HL-60 (cell line): ENCODE results near the gene C6orf136.

ENCODE experiments used
- DNase-seq, 2 experiments: peaks; one replicate each; pipeline ENCODE4 v3.0.0-alpha.2; 2010 to 2020; ENCODE audit warnings: low read depth in 1 of 2, low spot score in 1 of 2
- H3K27ac ChIP-seq: fragments of 250-450 bp; sonication (Bioruptor Pico); replicated peaks from 2 replicates; pipeline ENCODE4 v1.5.1; 2020; ENCODE audit warnings: mild to moderate bottlenecking, moderate library complexity
- H3K27me3 ChIP-seq: fragments of 250-450 bp; sonication (Bioruptor Pico); 2 replicates; pipeline ENCODE4 v1.5.1; 2021; ENCODE audit warnings: mild to moderate bottlenecking, moderate library complexity; ENCODE audit not compliant: insufficient read depth, poor library complexity, severe bottlenecking
- H3K4me3 ChIP-seq: replicated peaks from 2 replicates; pipeline ENCODE4 v1.5.1; 2011; ENCODE audit warnings: mild to moderate bottlenecking, control low read depth, low read length; ENCODE audit not compliant: insufficient read depth
- GABPA ChIP-seq: IDR thresholded peaks from 2 replicates; pipeline ENCODE4 v1.6.1; 2012; ENCODE audit warnings: low read depth
- POLR2AphosphoS5 ChIP-seq: IDR thresholded peaks from 2 replicates; pipeline ENCODE4 v1.6.1; 2012; ENCODE audit warnings: low read depth
- SPI1 ChIP-seq: IDR thresholded peaks from 2 replicates; pipeline ENCODE4 v1.6.1; 2012; ENCODE audit warnings: low read depth, mild to moderate bottlenecking, borderline replicate concordance
- TF ChIP-seq, protein P1 (sequence below): IDR thresholded peaks from one replicate; pipeline ENCODE4 v1.5.1; 2011; ENCODE audit warnings: low read length, control low read depth, inconsistent platforms; ENCODE audit not compliant: insufficient read depth
- TF ChIP-seq, protein P2 (sequence below): IDR thresholded peaks from 2 replicates; pipeline ENCODE4 v1.6.1; 2012; ENCODE audit warnings: low read depth; ENCODE audit not compliant: insufficient replicate concordance

The C6orf136 gene

DNA sequence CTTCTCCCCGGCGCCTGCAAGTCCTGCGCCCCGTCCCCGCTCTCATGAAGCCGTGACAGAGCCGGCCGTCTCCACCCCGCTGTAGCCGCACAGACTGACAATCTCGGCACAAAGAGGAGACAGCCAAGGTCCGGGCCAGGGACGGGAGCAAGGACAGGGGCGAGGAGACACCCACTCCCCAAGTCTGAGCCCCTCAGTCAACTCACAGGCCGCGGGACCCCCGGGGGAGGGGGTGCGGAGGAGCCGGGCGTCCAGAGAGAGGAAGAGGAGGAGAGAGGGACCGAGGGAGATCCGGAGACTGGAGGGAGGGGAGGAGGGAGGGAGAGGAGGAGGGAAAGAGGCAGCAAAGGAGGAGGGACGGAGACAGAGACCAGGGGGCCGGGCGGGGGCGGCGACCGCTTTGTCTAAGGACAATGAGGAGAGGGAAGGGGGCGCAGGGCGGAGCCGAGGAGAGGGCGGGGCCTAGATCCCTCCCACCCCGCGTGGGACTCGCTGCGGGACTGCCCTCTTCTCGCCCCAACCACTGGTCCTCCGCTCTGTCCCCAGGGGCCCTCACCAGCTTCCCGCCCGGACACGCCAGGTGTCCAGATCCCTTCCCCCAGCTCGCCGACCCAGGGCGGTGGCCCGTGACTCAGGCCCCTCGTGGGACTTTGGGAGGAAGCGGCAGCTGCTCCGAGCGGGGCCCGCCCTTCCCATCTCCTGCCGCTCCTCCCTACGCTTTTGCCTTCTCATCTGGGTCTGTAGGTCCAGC lies 40.1 kb downstream of the C6orf136 start:
- Histone ChIP-seq H3K4me3 (peak overlapping the region; percentile 60), H3K27me3 (no peaks in the 10 kb centered on the region), H3K27ac (peak overlapping the region; percentile 94)
- DNase-seq, result peak; percentile 85 to 99
- TF ChIP-seq, protein P1, sequence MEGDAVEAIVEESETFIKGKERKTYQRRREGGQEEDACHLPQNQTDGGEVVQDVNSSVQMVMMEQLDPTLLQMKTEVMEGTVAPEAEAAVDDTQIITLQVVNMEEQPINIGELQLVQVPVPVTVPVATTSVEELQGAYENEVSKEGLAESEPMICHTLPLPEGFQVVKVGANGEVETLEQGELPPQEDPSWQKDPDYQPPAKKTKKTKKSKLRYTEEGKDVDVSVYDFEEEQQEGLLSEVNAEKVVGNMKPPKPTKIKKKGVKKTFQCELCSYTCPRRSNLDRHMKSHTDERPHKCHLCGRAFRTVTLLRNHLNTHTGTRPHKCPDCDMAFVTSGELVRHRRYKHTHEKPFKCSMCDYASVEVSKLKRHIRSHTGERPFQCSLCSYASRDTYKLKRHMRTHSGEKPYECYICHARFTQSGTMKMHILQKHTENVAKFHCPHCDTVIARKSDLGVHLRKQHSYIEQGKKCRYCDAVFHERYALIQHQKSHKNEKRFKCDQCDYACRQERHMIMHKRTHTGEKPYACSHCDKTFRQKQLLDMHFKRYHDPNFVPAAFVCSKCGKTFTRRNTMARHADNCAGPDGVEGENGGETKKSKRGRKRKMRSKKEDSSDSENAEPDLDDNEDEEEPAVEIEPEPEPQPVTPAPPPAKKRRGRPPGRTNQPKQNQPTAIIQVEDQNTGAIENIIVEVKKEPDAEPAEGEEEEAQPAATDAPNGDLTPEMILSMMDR, result no peak
- TF ChIP-seq GABPA, result no peak
- TF ChIP-seq POLR2AphosphoS5, result peak; percentile 47; the same call in 1 of the 2 replicates
- TF ChIP-seq, protein P2, sequence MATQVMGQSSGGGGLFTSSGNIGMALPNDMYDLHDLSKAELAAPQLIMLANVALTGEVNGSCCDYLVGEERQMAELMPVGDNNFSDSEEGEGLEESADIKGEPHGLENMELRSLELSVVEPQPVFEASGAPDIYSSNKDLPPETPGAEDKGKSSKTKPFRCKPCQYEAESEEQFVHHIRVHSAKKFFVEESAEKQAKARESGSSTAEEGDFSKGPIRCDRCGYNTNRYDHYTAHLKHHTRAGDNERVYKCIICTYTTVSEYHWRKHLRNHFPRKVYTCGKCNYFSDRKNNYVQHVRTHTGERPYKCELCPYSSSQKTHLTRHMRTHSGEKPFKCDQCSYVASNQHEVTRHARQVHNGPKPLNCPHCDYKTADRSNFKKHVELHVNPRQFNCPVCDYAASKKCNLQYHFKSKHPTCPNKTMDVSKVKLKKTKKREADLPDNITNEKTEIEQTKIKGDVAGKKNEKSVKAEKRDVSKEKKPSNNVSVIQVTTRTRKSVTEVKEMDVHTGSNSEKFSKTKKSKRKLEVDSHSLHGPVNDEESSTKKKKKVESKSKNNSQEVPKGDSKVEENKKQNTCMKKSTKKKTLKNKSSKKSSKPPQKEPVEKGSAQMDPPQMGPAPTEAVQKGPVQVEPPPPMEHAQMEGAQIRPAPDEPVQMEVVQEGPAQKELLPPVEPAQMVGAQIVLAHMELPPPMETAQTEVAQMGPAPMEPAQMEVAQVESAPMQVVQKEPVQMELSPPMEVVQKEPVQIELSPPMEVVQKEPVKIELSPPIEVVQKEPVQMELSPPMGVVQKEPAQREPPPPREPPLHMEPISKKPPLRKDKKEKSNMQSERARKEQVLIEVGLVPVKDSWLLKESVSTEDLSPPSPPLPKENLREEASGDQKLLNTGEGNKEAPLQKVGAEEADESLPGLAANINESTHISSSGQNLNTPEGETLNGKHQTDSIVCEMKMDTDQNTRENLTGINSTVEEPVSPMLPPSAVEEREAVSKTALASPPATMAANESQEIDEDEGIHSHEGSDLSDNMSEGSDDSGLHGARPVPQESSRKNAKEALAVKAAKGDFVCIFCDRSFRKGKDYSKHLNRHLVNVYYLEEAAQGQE, result no peak
- peak; percentile 51; the same call in 1 of the 2 replicates for TF ChIP-seq SPI1

DNA sequence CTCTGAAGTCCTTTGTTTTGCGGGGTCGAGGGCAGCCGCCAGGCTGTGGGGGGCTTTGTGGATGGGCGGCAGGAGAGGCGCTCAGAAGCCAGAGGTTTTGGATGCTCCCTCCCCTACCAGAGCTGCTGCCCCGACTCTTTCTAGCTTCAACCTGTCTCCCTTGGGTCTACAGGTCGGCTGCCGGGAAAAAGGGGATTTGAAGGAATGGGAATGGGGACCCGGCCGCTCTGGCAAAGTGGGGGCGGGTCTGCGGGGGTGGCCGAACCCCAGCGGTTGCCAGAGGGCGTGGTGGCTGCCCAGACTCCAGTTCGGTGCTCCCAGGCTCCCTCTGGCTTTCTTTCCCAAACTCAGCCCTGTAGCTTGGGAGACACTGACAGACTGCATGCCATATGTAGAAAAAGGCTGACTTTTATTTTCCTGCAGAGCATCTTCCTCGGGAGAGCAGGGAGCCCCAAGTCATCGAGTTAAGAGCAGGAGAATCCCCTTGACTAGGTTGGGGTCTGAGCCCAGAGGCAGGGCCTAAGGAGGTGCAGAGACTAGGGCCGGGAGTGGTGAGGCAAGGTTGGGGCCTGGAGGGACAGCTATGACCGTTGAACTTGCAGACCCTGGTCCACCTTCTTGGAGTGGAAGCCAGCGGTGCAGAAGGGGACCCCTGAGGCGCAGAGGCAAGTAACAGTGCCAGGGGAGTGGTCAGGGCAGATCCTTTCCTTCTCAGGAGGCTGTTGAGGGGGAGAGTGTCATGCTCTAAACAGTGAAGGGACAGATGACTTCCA lies 40.9 kb downstream of the C6orf136 start:
- TF ChIP-seq GABPA, result no peak
- TF ChIP-seq, protein P2, result no peak
- no peak for TF ChIP-seq POLR2AphosphoS5
- no peak for TF ChIP-seq SPI1
- TF ChIP-seq, protein P1, result no peak
- Histone ChIP-seq H3K27ac (peak overlapping the region; percentile 94), H3K4me3 (peak overlapping the region; percentile 60), H3K27me3 (no peaks in the 10 kb centered on the region)
- no peak for DNase-seq

DNA sequence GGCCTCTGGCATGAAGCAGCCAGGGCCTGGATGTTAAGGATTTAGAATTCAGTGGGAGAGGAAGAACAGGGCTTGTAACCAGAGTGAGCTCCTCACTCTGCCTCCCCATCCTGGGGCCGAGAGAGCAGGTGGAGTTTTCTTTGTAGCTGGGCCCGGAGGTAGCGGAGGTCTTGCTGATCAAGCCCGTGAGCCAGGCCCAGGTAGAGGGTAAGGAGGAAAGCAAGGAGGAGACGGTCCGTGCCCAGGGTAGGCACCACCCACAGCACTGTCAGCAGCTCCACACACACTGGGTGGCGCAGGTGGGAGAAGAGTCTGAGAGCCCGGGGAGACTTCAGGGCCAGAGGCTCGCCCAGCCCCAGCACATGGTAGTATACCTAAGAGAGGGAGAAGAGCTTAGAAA lies 41.6 kb downstream of the C6orf136 start:
- DNase-seq, result no peak
- H3K27me3 ChIP-seq, result no peaks in the 10 kb centered on the region
- 0 out of 2 replicates have a peak overlapping the region, but pooled peaks have one; percentile 1 for H3K27ac ChIP-seq
- TF ChIP-seq SPI1 (no peak), GABPA (no peak), POLR2AphosphoS5 (no peak)
- TF ChIP-seq, protein P1, result no peak
- TF ChIP-seq, protein P2, result no peak
- no peak overlapping the region for H3K4me3 ChIP-seq
